Fibroblast of skin of back (primary cell): ENCODE data around the gene CEACAM8.
"Not testable (repeated sequence)": the region's sequence is repeated elsewhere in the genome, so short reads cannot be mapped to it uniquely, and the experiment has no call there.

ENCODE experiments used
- DNase-seq: peaks from one replicate; pipeline ENCODE4 v3.0.0-alpha.2; 2013

CEACAM8 gene

GRCh38 chr19:42542791-42543190 lies 51.9 kb downstream of the CEACAM8 start:
- no peak for DNase-seq

- no peak for DNase-seq
Measured at GRCh38 chr19:42540071-42540553, 54.6 kb downstream of the CEACAM8 start.

GRCh38 chr19:42538841-42539709 lies 55.6 kb downstream of the CEACAM8 start:
- DNase-seq: no peak

DNA sequence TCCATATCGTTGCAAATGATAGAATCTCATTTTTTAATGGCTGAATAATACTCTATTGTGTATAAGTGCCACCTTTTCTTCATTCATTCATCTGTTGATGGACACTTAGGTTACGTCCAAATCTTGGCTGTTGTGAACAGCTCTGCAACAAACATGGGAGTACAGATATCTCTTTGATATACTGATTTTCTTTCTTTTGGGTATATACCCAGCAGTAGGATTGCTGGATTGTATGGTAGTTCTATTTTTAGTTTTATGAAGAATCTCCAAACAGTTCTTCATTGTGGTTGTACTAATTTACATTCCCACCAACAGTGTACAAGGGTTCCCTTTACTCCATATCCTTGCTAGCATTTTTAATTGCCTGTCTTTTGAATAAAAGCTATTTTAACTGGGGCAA lies 59.4 kb downstream of the CEACAM8 start:
- not testable (repeated sequence) for DNase-seq

GRCh38 chr19:42534391-42534790 lies 60.3 kb downstream of the CEACAM8 start:
- no peak for DNase-seq

DNA sequence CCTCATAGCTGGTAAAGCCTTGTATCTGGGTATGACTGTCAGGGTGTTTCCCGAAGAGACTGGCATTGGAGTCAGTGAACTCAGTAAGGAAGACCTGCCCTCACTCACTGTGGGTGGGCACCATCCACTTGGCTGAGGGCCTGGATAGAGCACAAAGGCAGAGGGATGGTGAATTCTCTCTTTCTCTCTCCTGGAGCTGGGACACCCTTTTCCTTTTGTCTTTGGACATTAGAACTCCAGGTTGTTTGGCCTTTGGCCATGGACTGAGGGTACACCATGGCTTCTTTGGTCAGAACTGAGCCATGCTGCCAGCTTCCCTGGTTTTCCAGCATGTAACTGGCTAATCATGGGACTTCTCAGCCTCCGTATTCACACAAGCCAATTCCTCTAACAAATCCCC lies 61.8 kb downstream of the CEACAM8 start:
- DNase-seq: no peak

DNA sequence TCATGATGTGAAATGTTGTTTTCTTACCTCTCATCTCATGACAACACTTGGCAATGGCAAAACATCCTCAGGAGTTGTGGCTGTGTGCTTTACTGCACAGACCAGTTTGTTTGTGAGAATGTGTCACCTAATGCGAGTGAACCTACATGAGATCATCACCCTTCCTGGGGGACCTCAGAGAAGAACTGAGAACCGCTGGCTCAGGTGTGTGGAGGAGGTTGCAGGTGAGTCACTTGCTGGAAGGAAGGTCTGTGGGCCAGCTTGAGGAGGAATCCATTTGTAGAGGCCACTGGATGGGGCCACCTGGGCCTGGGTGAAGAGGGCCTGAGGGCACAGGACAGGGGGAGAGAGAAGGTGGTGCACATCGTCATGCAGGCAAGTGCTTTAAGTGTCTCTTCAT lies 63.4 kb downstream of the CEACAM8 start:
- no peak for DNase-seq
